ENCODE results near the gene DNAH14. TPM values are rescaled to one million over a fixed set of nuclear protein-coding genes. Genes with fewer than 3 reads are reported as not detected.
"Not testable (repeated sequence)": the region's sequence is repeated elsewhere in the genome, so short reads cannot be mapped to it uniquely, and the experiment has no call there.

Gene DNAH14
- polyA plus RNA-seq, 1 donor from 2014 or later, result 24.9 TPM

GRCh38 chr1:224883091-224883490, 46.4 kb upstream of the DNAH14 start:
- no peaks in the 10 kb centered on the region for H3K27me3 ChIP-seq (ENCODE audit: insufficient read depth, low read depth, low read length)
- no peak overlapping the region for H3K27ac ChIP-seq (ENCODE audit: low read length)
- H4K20me1 ChIP-seq (ENCODE audit: insufficient read depth), result no peaks in the 10 kb centered on the region
- no peaks in the 10 kb centered on the region for H3K9me2 ChIP-seq (ENCODE audit: insufficient read depth, low read length)
- H3K9ac ChIP-seq (ENCODE audit: low read length), result no peak overlapping the region
- no peaks in the 10 kb centered on the region for H3F3A ChIP-seq (ENCODE audit: insufficient read depth, low read length, poor library complexity, severe bottlenecking)
- no peak overlapping the region for H3K4me2 ChIP-seq (ENCODE audit: low read length)
- no peaks in the 10 kb centered on the region for H3K79me2 ChIP-seq (replicated peaks; ENCODE audit: insufficient read depth, low read length)
- no peak for TF ChIP-seq EP300 (conservative IDR thresholded peaks at IDR 0.05; ENCODE audit: poor library complexity, severe bottlenecking)
- TF ChIP-seq POLR2AphosphoS5 (IDR thresholded peaks at IDR 0.05), result no peak
- no peak for TF ChIP-seq MXI1 (conservative IDR thresholded peaks at IDR 0.05; ENCODE audit: poor library complexity, severe bottlenecking)
- TF ChIP-seq SMC3 (conservative IDR thresholded peaks at IDR 0.05; ENCODE audit: poor library complexity), result no peak
- no peak for TF ChIP-seq RAD21 (conservative IDR thresholded peaks at IDR 0.05)
- no peak for TF ChIP-seq REST (IDR thresholded peaks at IDR 0.05; ENCODE audit: borderline replicate concordance)
- TF ChIP-seq TAF1 (IDR thresholded peaks at IDR 0.05; ENCODE audit: low read depth), result no peak
- TF ChIP-seq CTCF (IDR thresholded peaks at IDR 0.05; ENCODE audit: poor library complexity, severe bottlenecking), result no peak
- no peak for TF ChIP-seq EZH2 (IDR thresholded peaks at IDR 0.05; ENCODE audit: borderline replicate concordance, insufficient read depth, low read length, poor library complexity, severe bottlenecking)
- H2AFZ ChIP-seq (ENCODE audit: low read depth, low read length), result no peak overlapping the region
- H3K4me3 ChIP-seq (ENCODE audit: low read length), result no peak overlapping the region
- H3K36me3 ChIP-seq (ENCODE audit: insufficient read depth, low read length), result no peaks in the 10 kb centered on the region
- no peaks in the 10 kb centered on the region for H3K9me3 ChIP-seq (ENCODE audit: low read length)

- Histone ChIP-seq H3K4me2 (ENCODE audit: low read length) (no peak overlapping the region), H3K27me3 (ENCODE audit: insufficient read depth, low read depth, low read length) (no peaks in the 10 kb centered on the region), H3K9me3 (ENCODE audit: low read length) (no peaks in the 10 kb centered on the region), H3K4me3 (ENCODE audit: low read length) (no peak overlapping the region), H3K27ac (ENCODE audit: low read length) (no peak overlapping the region), H3K9ac (ENCODE audit: low read length) (no peak overlapping the region), H3F3A (ENCODE audit: insufficient read depth, low read length, poor library complexity, severe bottlenecking) (no peaks in the 10 kb centered on the region), H3K79me2 (replicated peaks; ENCODE audit: insufficient read depth, low read length) (no peaks in the 10 kb centered on the region), H4K20me1 (ENCODE audit: insufficient read depth) (no peaks in the 10 kb centered on the region), H2AFZ (ENCODE audit: low read depth, low read length) (no peak overlapping the region), H3K36me3 (ENCODE audit: insufficient read depth, low read length) (no peaks in the 10 kb centered on the region), H3K9me2 (ENCODE audit: insufficient read depth, low read length) (no peaks in the 10 kb centered on the region)
- TF ChIP-seq EZH2 (IDR thresholded peaks at IDR 0.05; ENCODE audit: borderline replicate concordance, insufficient read depth, low read length, poor library complexity, severe bottlenecking), result no peak
- no peak for TF ChIP-seq RAD21 (conservative IDR thresholded peaks at IDR 0.05)
- TF ChIP-seq MXI1 (conservative IDR thresholded peaks at IDR 0.05; ENCODE audit: poor library complexity, severe bottlenecking), result no peak
- TF ChIP-seq REST (IDR thresholded peaks at IDR 0.05; ENCODE audit: borderline replicate concordance), result no peak
- no peak for TF ChIP-seq TAF1 (IDR thresholded peaks at IDR 0.05; ENCODE audit: low read depth)
- no peak for TF ChIP-seq POLR2AphosphoS5 (IDR thresholded peaks at IDR 0.05)
- TF ChIP-seq CTCF (IDR thresholded peaks at IDR 0.05; ENCODE audit: poor library complexity, severe bottlenecking), result no peak
- no peak for TF ChIP-seq SMC3 (conservative IDR thresholded peaks at IDR 0.05; ENCODE audit: poor library complexity)
- no peak for TF ChIP-seq EP300 (conservative IDR thresholded peaks at IDR 0.05; ENCODE audit: poor library complexity, severe bottlenecking)
Measured at GRCh38 chr1:224884361-224884801, 45.1 kb upstream of the DNAH14 start.

- not testable (repeated sequence) for H3F3A ChIP-seq (ENCODE audit: insufficient read depth, low read length, poor library complexity, severe bottlenecking); H3K9me3 ChIP-seq (ENCODE audit: low read length); H3K9ac ChIP-seq (ENCODE audit: low read length); H3K79me2 ChIP-seq (replicated peaks; ENCODE audit: insufficient read depth, low read length); H3K9me2 ChIP-seq (ENCODE audit: insufficient read depth, low read length); H3K36me3 ChIP-seq (ENCODE audit: insufficient read depth, low read length); H3K27ac ChIP-seq (ENCODE audit: low read length); H2AFZ ChIP-seq (ENCODE audit: low read depth, low read length); H3K4me2 ChIP-seq (ENCODE audit: low read length); H3K27me3 ChIP-seq (ENCODE audit: insufficient read depth, low read depth, low read length); H4K20me1 ChIP-seq (ENCODE audit: insufficient read depth); H3K4me3 ChIP-seq (ENCODE audit: low read length)
Measured at GRCh38 chr1:224885376-224885775, 44.1 kb upstream of the DNAH14 start.
